Muscle layer of duodenum (tissue), 2 donors: ENCODE data around the gene FDPS.
"Not testable (repeated sequence)": the region's sequence is repeated elsewhere in the genome, so short reads cannot be mapped to it uniquely, and the experiment has no call there.

Experiments used
- H3K27ac ChIP-seq: one replicate; pipeline ENCODE4 v1.7.0; 2013; ENCODE audit warnings: mild to moderate bottlenecking, low read length
- H3K27me3 ChIP-seq: one replicate; pipeline ENCODE4 v1.7.0; 2013; ENCODE audit warnings: low read depth, mild to moderate bottlenecking, control low read depth, low read length
- H3K36me3 ChIP-seq, 2 donors: one replicate each; pipeline ENCODE4 v1.7.0; 2013; ENCODE audit warnings: low read length in 2 of 2, control low read depth in 1 of 2, mild to moderate bottlenecking in 1 of 2; ENCODE audit not compliant: insufficient read depth in 2 of 2, control insufficient read depth in 1 of 2
- H3K4me1 ChIP-seq, 2 donors: one replicate each; pipeline ENCODE4 v1.7.0; 2013; ENCODE audit warnings: low read length in 2 of 2, mild to moderate bottlenecking in 2 of 2, control low read depth in 1 of 2, moderate library complexity in 1 of 2; ENCODE audit not compliant: insufficient read depth in 2 of 2, control insufficient read depth in 1 of 2
- H3K4me3 ChIP-seq, 2 donors: one replicate each; pipeline ENCODE4 v1.7.0; 2013; ENCODE audit warnings: low read length in 2 of 2, low read depth in 1 of 2, mild to moderate bottlenecking in 1 of 2
- H3K9me3 ChIP-seq, 2 donors: one replicate each; pipeline ENCODE4 v1.7.0; 2013; ENCODE audit warnings: low read length in 2 of 2, control low read depth in 1 of 2, mild to moderate bottlenecking in 1 of 2; ENCODE audit not compliant: control insufficient read depth in 1 of 2
- donor health status: healthy.

FDPS gene

DNA sequence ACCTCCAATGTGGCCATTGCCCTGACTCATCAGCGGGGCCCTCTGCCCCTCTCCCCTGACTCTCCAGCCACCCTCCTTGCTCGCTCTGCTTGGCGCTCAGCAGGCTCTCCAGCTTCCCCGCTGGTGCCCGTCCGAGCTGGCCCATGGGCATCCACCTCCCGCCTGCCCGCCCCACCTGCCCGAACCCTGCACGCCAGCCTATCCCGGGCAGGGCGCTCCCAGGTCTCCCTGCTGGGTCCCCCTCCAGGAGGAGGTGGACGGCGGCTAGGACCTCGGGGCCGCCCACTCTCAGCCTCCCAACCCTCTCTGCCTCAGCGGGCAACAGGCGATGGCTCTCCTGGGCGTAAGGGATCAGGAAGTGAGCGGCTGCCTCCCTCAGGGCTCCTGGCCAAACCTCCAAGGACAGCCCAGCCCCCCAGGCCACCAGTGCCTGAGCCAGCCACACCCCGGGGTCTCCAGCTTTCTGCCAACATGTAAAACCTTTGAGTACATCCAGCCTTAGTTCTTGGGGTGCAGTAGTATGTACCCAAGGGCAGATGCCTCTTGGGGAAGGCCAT is 20.6 kb upstream of the FDPS start:
- no peaks in the 10 kb centered on the region for H3K36me3 ChIP-seq
- no peaks in the 10 kb centered on the region for H3K9me3 ChIP-seq
- no peaks in the 10 kb centered on the region for H3K4me1 ChIP-seq
- H3K27me3 ChIP-seq = no peaks in the 10 kb centered on the region
- H3K4me3 ChIP-seq = no peak overlapping the region
- H3K27ac ChIP-seq = no peak overlapping the region

DNA sequence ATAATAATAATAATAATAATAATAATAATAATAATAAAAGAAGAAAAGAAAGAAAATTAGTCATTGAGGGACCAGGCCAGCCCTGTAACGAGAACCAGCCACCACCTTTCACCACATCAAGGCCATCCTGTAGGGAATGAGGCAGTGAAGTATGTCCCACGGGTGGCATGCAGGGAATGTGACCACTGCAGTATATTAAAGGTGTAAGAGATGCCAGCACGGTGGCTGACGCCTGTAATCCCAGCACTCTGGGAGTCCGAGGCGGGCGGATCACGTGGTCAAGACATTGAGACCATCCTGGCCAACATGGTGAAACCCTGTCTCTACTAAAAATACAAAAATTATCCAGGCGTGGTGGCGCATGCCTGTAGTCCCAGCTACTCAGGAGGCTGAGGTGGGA is 17.7 kb upstream of the FDPS start:
- H3K4me1 ChIP-seq, H3K36me3 ChIP-seq, H3K27ac ChIP-seq, H3K9me3 ChIP-seq, H3K4me3 ChIP-seq: not testable (repeated sequence)
- H3K27me3 ChIP-seq = peaks cover 17% of the 10 kb centered on the region

DNA sequence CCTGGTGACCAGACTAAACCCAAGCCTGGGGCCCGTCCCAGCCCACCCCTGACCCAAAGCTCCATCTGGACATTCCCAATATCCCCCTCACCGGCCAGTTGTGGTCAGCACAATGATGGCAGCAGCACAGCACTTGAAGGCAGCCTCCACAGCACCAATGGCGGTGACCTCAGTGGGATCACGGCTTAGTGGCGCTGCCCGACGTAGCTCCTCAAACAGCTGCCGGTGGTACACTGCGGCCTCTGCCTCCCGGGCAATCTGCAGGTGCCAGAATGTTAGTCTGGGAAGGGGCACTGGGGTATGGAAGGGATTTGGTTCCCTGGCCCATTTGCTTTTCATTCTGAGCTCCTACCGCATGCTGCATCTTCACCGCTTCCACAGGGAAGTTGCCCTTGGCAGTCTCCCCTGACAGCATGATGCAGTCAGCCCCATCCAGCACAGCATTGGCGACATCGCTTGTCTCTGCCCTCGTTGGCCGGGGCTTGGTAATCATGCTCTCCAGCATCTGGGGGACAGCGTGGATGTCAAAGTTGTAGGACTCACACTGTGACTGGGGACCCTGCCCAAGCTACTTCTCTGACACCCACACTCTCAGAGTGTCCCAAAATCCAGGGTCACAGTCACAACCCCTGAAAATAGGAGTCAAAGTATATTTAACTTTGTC is 15.4 kb upstream of the FDPS start:
- Histone ChIP-seq H3K4me3 (no peak overlapping the region), H3K27ac (no peak overlapping the region), H3K9me3 (no peaks in the 10 kb centered on the region), H3K36me3 (no peaks in the 10 kb centered on the region), H3K27me3 (peaks cover 19% of the 10 kb centered on the region), H3K4me1 (peaks cover 0 to 9% of the 10 kb centered on the region in 2 donors)

DNA sequence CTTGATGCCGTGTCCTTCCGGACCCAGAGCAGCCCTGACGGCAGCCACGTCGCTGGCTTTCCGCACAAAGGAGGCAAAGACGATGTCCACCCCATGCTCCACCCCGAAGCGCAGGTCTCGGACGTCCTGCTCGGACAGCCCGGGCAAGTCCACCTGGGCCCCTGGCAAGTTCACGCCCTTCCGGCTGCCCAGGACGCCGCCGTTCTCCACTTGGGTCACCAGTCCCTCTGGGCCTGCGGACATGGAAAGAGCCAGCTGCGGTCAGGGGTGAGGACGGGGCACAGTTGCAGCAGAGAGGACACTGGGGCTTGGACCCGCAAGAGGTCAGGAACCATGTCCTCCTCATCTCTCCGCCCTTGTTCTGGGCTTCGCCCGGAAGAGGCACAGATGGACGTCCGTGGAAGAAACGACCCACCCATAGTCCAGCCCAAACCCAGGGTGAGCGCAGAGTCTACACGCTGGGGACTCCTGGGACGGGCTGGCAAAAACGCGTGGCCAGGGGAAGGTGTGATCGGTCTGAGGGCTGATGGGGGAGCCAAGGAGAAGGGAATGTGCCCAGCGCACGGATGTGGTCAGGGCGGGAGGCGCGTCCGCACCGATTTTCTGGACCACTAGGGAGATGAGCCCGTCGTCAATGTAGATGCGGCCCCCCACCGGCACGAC is 14.0 kb upstream of the FDPS start:
- peaks cover 19% of the 10 kb centered on the region for H3K27me3 ChIP-seq
- H3K36me3 ChIP-seq = no peaks in the 10 kb centered on the region
- H3K27ac ChIP-seq = no peak overlapping the region
- H3K4me3 ChIP-seq = peak overlapping the region in 1 of 2 donors; percentile 8
- no peaks in the 10 kb centered on the region for H3K9me3 ChIP-seq
- peaks cover 0 to 9% of the 10 kb centered on the region in 2 donors for H3K4me1 ChIP-seq

DNA sequence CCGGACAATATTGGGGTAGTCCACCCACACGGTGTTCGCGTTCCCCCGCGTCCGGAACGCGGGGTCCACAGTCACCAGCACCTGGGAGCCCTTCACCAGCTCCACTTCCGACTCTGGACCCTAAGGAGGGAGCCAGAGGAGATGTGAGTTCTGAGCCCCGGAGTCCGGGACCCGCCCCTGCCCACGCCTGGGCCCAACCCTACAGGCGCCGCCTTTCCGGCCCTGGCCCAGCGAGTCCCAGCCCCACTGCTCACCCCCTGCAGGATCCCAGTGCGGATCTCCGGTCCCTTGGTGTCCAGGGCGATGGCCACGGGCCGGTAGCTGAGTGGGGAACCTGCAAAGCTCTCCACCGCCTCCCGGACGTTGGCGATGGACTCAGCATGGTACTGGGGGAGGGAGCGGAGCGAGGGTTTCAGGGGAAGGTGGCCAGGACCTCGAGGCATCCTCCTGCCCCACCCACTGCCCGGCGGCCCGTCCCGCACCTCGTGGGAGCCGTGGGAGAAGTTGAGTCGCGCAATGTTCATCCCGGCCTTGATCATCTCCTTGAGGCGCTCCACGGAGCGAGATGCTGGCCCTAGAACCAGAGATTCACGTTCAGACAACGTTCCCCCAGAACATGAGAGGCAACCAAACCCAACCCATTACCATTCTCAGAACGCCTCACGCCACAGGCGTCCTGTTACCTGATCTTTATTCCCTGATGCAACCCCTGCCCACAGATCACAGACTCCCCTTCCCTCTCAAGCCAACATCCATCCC is 13.3 kb upstream of the FDPS start:
- Histone ChIP-seq H3K27me3 (peaks cover 19% of the 10 kb centered on the region), H3K36me3 (no peaks in the 10 kb centered on the region), H3K4me3 (peak overlapping the region in 1 of 2 donors; percentile 8), H3K27ac (no peak overlapping the region), H3K9me3 (no peaks in the 10 kb centered on the region), H3K4me1 (peaks cover 0 to 9% of the 10 kb centered on the region in 2 donors)

DNA sequence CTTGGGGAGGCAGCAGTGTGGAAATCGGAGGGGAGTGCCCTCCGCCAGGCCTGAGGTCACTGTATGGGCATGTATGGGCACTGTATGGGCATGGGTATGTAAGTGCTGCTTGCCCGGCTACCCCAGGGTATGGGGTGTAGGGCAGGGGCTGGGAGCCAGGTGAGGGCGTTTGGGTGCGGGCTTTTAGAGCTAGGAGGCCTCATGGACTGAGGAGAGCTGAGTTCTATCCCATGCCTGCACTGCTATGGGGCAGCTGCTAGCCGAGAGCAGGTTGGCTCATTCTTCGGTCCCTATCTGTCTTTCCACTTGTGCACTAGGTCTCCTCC is 12.8 kb upstream of the FDPS start:
- H3K4me3 ChIP-seq = no peak overlapping the region
- no peaks in the 10 kb centered on the region for H3K36me3 ChIP-seq
- peaks cover 19% of the 10 kb centered on the region for H3K27me3 ChIP-seq
- H3K27ac ChIP-seq = no peak overlapping the region
- H3K9me3 ChIP-seq = no peaks in the 10 kb centered on the region
- H3K4me1 ChIP-seq = peaks cover 0 to 9% of the 10 kb centered on the region in 2 donors

DNA sequence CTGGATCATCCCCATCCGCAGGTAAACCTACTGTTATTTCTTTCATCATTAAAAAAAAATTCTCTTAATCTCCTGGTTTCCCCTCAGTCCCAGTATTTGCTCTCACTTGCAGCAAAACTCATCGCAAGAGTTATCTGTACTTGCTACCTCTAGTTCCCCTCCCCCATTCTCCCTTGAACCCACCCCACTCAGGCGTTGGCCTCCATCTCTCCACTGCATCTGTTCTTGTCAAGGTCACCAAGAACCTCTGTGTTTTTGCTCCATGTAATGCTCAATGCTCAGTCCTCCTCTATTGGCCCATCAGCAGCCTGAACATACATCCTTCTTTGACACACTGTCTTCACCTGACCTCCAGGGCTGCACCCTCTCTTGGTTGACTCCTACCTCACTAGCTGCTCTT is 12.0 kb upstream of the FDPS start:
- Histone ChIP-seq H3K36me3 (no peaks in the 10 kb centered on the region), H3K9me3 (no peaks in the 10 kb centered on the region), H3K27ac (no peak overlapping the region), H3K4me1 (peaks cover 0 to 9% of the 10 kb centered on the region in 2 donors), H3K27me3 (peaks cover 19% of the 10 kb centered on the region), H3K4me3 (no peak overlapping the region)

DNA sequence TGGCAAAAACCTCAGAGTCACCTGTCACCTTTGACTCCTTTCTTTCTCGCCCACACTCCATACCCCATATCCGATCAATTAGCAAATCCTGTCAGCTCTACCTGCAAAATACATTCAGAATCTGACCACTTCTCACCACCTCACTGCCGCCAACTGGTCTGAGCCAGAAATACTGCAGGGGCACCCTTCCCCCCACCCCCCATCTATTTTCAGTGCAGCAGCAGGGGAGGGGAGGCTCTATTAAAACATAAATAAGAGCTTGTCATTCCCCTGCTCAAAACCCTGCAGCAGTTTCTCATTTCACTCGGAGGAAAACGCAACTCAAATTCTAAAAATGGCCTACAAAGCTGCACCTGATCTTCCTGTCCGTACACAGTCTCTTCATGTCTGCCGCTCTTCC is 11.3 kb upstream of the FDPS start:
- peaks cover 0 to 9% of the 10 kb centered on the region in 2 donors for H3K4me1 ChIP-seq
- no peaks in the 10 kb centered on the region for H3K9me3 ChIP-seq
- H3K27me3 ChIP-seq = peaks cover 19% of the 10 kb centered on the region
- H3K36me3 ChIP-seq = no peaks in the 10 kb centered on the region
- H3K27ac ChIP-seq = no peak overlapping the region
- H3K4me3 ChIP-seq = no peak overlapping the region

DNA sequence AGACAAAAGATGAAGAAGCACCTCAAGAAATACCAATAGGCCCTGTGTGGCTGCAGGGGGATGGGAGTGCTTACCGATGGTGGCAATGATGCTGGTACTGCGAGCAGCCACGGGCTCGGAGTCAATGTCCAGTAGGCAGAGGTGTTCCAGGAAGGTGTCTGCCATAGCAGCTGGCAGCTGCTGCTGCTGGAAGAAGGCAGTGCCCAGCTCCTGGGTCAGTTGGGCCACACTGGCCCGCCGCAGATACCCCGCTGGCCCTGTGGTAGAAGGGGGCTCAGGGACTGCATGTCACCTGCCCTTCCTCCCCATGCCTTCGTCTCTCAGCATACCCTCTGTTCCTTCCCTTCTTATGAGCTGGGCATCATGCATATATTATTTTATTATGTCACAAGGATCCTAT is 8.6 kb upstream of the FDPS start:
- no peak overlapping the region for H3K4me3 ChIP-seq
- H3K27ac ChIP-seq = no peak overlapping the region

DNA sequence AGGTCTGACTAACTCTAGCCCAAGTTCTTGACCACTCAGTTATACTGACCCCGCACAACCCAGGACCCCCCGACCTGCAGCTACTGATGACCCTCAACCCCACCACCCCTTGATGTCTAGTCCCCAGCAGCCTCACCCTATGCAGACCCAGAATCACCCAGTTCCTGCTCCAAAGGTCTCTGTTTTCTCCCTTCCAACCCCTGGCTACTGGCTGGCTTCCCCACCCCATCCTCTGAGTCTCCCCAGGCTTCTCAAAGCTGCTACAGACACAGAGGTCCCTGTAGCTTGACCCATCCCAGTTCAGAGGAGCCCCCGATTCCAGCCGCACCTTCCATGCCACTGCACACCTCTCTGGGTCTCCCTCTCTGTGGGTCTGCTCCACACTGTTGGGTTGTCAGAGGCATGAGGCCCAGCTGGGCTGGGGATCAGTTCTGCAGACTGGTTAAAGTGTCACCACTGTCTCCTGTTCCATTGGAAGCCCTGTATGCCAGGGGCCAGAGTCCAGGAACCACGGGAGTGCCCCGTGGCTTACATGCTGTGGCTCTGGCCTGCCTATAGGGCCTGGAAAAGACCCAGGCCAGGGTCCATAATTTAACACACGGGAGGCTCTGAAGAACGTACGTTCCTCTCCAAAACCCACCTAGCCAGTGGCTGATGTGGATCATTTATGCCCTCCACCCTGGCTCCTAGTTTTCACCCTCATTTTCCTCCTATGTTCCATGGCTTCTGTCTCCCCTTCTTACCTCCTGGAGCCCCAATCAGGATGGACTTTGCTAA is 7.9 kb upstream of the FDPS start:
- Histone ChIP-seq H3K9me3 (no peaks in the 10 kb centered on the region), H3K27me3 (peaks cover 4% of the 10 kb centered on the region), H3K4me3 (no peak overlapping the region), H3K4me1 (no peaks in the 10 kb centered on the region), H3K27ac (no peak overlapping the region), H3K36me3 (no peaks in the 10 kb centered on the region)

More for the DNA sequence above, 8.6 kb upstream of the FDPS start:
- peaks cover 10% of the 10 kb centered on the region for H3K27me3 ChIP-seq
- no peaks in the 10 kb centered on the region for H3K36me3 ChIP-seq
- H3K9me3 ChIP-seq = no peaks in the 10 kb centered on the region
- peaks cover 0 to 6% of the 10 kb centered on the region in 2 donors for H3K4me1 ChIP-seq

DNA sequence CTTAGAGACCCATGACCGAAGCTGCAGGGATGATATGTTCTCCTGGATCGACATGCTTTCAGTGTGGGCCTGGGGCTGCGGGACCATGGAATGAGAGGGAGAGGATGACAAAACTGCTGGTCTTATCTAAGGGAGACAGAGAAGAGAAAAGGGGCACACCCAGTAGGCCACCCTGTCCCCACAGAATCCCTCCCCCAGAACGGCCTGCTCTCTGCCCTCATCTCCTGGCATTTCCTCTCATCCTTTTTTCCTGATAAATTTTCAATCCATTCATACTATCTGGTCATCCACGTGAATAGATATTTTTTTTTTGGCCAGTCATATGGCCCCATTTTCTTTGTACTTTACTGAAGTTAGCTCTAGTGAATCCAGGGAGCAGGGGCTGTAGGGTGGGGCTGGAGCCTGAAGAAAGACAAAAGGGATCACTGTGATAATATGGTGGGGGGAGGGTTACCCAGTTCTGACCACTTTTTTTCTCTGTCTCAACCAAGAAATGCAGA is 7.3 kb upstream of the FDPS start, which contains the start of gene PKLR:
TSS of gene PKLR (minus strand) at position 97 of the 500 bp plus-strand sequence. CDS start at position 54, 43 bp downstream.
- Histone ChIP-seq H3K36me3 (no peaks in the 10 kb centered on the region), H3K27me3 (no peaks in the 10 kb centered on the region), H3K4me3 (no peak within 1 kb of the TSS), H3K27ac (no peak within 1 kb of the TSS), H3K4me1 (no peaks in the 10 kb centered on the region), H3K9me3 (no peaks in the 10 kb centered on the region)
